Stimulated activated CD8-positive, alpha-beta memory T cell treated with anti-CD3 and anti-CD28 coated beads, Interleukin-7, amount 100 ng/mL, for 48 hours (primary cell): Measurements from ENCODE around the gene MALSU1.

Experiments
- DNase-seq, 2 donors: peaks; one replicate each; pipeline ENCODE4 v3.0.0-alpha.2; 2020; ENCODE audit warnings: low read depth in 1 of 2; ENCODE audit errors: extremely low read depth in 1 of 2

The MALSU1 gene

GRCh38 chr7:23335136-23335535 is 36.0 kb downstream of the MALSU1 start:
- no peak for DNase-seq

GRCh38 chr7:23335621-23336020 is 36.5 kb downstream of the MALSU1 start:
- no peak for DNase-seq

GRCh38 chr7:23336086-23336485 is 36.9 kb downstream of the MALSU1 start:
- no peak for DNase-seq

- DNase-seq: no peak
Observed at GRCh38 chr7:23336799-23337283, 37.7 kb downstream of the MALSU1 start.

- no peak for DNase-seq
Observed at GRCh38 chr7:23337374-23337773, 38.2 kb downstream of the MALSU1 start.

- no peak for DNase-seq
Observed at GRCh38 chr7:23338439-23338838, 39.3 kb downstream of the MALSU1 start.

GRCh38 chr7:23338863-23339262 is 39.7 kb downstream of the MALSU1 start:
- DNase-seq: no peak

GRCh38 chr7:23341846-23342598 is 42.9 kb downstream of the MALSU1 start:
- DNase-seq: no peak

- DNase-seq: no peak
Observed at GRCh38 chr7:23343102-23343501, 44.0 kb downstream of the MALSU1 start.

- no peak for DNase-seq
Observed at GRCh38 chr7:23343806-23344475, 44.8 kb downstream of the MALSU1 start.

- DNase-seq: no peak
Observed at GRCh38 chr7:23345601-23346000, 46.5 kb downstream of the MALSU1 start.

GRCh38 chr7:23346316-23346715 is 47.2 kb downstream of the MALSU1 start:
- no peak for DNase-seq

- no peak for DNase-seq
Observed at GRCh38 chr7:23347033-23347681, 48.0 kb downstream of the MALSU1 start.

GRCh38 chr7:23347682-23348180 is 48.6 kb downstream of the MALSU1 start:
- DNase-seq: no peak

- DNase-seq: no peak
Observed at GRCh38 chr7:23349484-23350157, 50.5 kb downstream of the MALSU1 start.

- no peak for DNase-seq
Observed at GRCh38 chr7:23350466-23350865, 51.3 kb downstream of the MALSU1 start.

- DNase-seq: no peak
Observed at GRCh38 chr7:23353172-23353571, 54.0 kb downstream of the MALSU1 start.

GRCh38 chr7:23356168-23356567 is 57.0 kb downstream of the MALSU1 start:
- DNase-seq: no peak

- no peak for DNase-seq
Observed at GRCh38 chr7:23356726-23357125, 57.6 kb downstream of the MALSU1 start.

GRCh38 chr7:23357190-23358093 is 58.3 kb downstream of the MALSU1 start:
- no peak for DNase-seq
